Neural cell (in vitro differentiated cells): ENCODE measurements around the gene GHRL. TPM values are rescaled to one million over a fixed set of nuclear protein-coding genes. Genes with fewer than 3 reads are reported as not detected.
A peak's percentile ranks its signal among the peaks of the same experiment; 100 is the strongest.

Source experiments
- H2AFZ ChIP-seq: fragments of 200-600, 300-800 bp; sonication (generic), shearing (Covaris generic); 2 replicates; pipeline ENCODE4 v1.6.0; 2014; ENCODE audit warnings: low read depth, mild to moderate bottlenecking, antibody characterized with exemption, low read length, moderate library complexity
- H3F3A ChIP-seq: fragments of 200-600 bp; shearing (Covaris generic); 2 replicates; pipeline ENCODE4 v1.6.1; 2016; ENCODE audit warnings: mild to moderate bottlenecking, moderate library complexity, mixed read lengths, antibody characterized with exemption, low read length; ENCODE audit not compliant: insufficient read depth, poor library complexity, severe bottlenecking
- H3K27ac ChIP-seq: fragments of 200-600, 300-800 bp; sonication (generic), shearing (Covaris generic); 2 replicates; pipeline ENCODE4 v1.5.1; 2014; ENCODE audit warnings: mild to moderate bottlenecking, low read length, moderate library complexity
- H3K27me3 ChIP-seq: fragments of 300-800, 200-600 bp; sonication (generic), shearing (Covaris generic); 2 replicates; pipeline ENCODE4 v1.6.0; 2014; ENCODE audit warnings: mild to moderate bottlenecking, low read depth, low read length, moderate library complexity; ENCODE audit not compliant: insufficient read depth
- H3K36me3 ChIP-seq: fragments of 300-800, 200-600 bp; sonication (generic), shearing (Covaris generic); 2 replicates; pipeline ENCODE4 v1.5.1; 2014; ENCODE audit warnings: mild to moderate bottlenecking, antibody characterized with exemption, low read length, moderate library complexity; ENCODE audit not compliant: insufficient read depth
- H3K4me2 ChIP-seq: fragments of 300-800, 200-600 bp; sonication (generic), shearing (Covaris generic); 2 replicates; pipeline ENCODE4 v1.6.0; 2014; ENCODE audit warnings: mild to moderate bottlenecking, low read length
- H3K4me3 ChIP-seq: fragments of 300-800, 200-600 bp; sonication (generic), shearing (Covaris generic); 2 replicates; pipeline ENCODE4 v1.5.1; 2014; ENCODE audit warnings: mild to moderate bottlenecking, low read length, moderate library complexity
- H3K79me2 ChIP-seq: fragments of 200-600 bp; shearing (Covaris generic); replicated peaks from 2 replicates; pipeline ENCODE4 v1.6.0; 2014; ENCODE audit warnings: mild to moderate bottlenecking, low read length, moderate library complexity; ENCODE audit not compliant: insufficient read depth
- H3K9ac ChIP-seq: fragments of 300-800, 200-600 bp; sonication (generic), shearing (Covaris generic); 2 replicates; pipeline ENCODE4 v1.6.1; 2016; ENCODE audit warnings: mild to moderate bottlenecking, low read length, mixed read lengths
- H3K9me2 ChIP-seq: fragments of 200-600 bp; shearing (Covaris generic); 2 replicates; pipeline ENCODE4 v1.6.1; 2016; ENCODE audit warnings: mild to moderate bottlenecking, low read length, mixed read lengths; ENCODE audit not compliant: insufficient read depth
- H3K9me3 ChIP-seq: fragments of 200-600, 300-800 bp; sonication (generic), shearing (Covaris generic); 2 replicates; pipeline ENCODE4 v1.6.1; 2016; ENCODE audit warnings: mild to moderate bottlenecking, mixed run types, low read length, moderate library complexity, mixed read lengths
- H4K20me1 ChIP-seq: fragments of 200-600 bp; shearing (Covaris generic); 2 replicates; pipeline ENCODE4 v1.6.1; 2016; ENCODE audit warnings: mild to moderate bottlenecking, mixed run types; ENCODE audit not compliant: insufficient read depth
- EP300 ChIP-seq: fragments of 450-650 bp; conservative IDR thresholded peaks from 2 replicates; pipeline ENCODE4 v1.6.1; 2014; ENCODE audit warnings: antibody characterized with exemption, mild to moderate bottlenecking, moderate library complexity; ENCODE audit not compliant: poor library complexity, severe bottlenecking
- EZH2 ChIP-seq: fragments of 200-600, 300-800 bp; shearing (Covaris generic), sonication (generic); IDR thresholded peaks from 2 replicates; pipeline ENCODE4 v1.6.1; 2014; ENCODE audit warnings: antibody characterized with exemption, low read length, borderline replicate concordance, mild to moderate bottlenecking; ENCODE audit not compliant: insufficient read depth, poor library complexity, severe bottlenecking
- MXI1 ChIP-seq: fragments of 450-650 bp; conservative IDR thresholded peaks from 2 replicates; pipeline ENCODE4 v1.6.1; 2014; ENCODE audit warnings: antibody characterized with exemption, mild to moderate bottlenecking; ENCODE audit not compliant: poor library complexity, severe bottlenecking
- POLR2AphosphoS5 ChIP-seq: IDR thresholded peaks from 2 replicates; pipeline ENCODE4 v1.6.1; 2012
- RAD21 ChIP-seq: fragments of 450-650 bp; conservative IDR thresholded peaks from 2 replicates; pipeline ENCODE4 v1.6.1; 2014; ENCODE audit warnings: antibody characterized with exemption, mild to moderate bottlenecking, moderate library complexity
- REST ChIP-seq: IDR thresholded peaks from 2 replicates; pipeline ENCODE4 v1.6.1; 2012; ENCODE audit warnings: borderline replicate concordance
- SMC3 ChIP-seq: fragments of 450-650 bp; conservative IDR thresholded peaks from 2 replicates; pipeline ENCODE4 v1.6.1; 2014; ENCODE audit warnings: antibody characterized with exemption, mild to moderate bottlenecking, moderate library complexity; ENCODE audit not compliant: poor library complexity
- TAF1 ChIP-seq: IDR thresholded peaks from 2 replicates; pipeline ENCODE4 v1.6.1; 2012; ENCODE audit warnings: low read depth
- polyA plus RNA-seq: library from polyadenylated mRNA; depleted of rRNA; stranded (reverse); fragments of >200 nt; gene quantifications from 2 replicates; pipeline ENCODE4 v1.2.3, GENCODE V29; 2014
- TF ChIP-seq, protein P1 (sequence below): fragments of 450-650 bp; IDR thresholded peaks from 2 replicates; pipeline ENCODE4 v1.5.1; 2014; ENCODE audit warnings: antibody characterized with exemption, mild to moderate bottlenecking, moderate library complexity; ENCODE audit not compliant: poor library complexity, severe bottlenecking

The GHRL gene
- polyA plus RNA-seq, 1 donor from 2014 or later = 2.8 TPM

DNA sequence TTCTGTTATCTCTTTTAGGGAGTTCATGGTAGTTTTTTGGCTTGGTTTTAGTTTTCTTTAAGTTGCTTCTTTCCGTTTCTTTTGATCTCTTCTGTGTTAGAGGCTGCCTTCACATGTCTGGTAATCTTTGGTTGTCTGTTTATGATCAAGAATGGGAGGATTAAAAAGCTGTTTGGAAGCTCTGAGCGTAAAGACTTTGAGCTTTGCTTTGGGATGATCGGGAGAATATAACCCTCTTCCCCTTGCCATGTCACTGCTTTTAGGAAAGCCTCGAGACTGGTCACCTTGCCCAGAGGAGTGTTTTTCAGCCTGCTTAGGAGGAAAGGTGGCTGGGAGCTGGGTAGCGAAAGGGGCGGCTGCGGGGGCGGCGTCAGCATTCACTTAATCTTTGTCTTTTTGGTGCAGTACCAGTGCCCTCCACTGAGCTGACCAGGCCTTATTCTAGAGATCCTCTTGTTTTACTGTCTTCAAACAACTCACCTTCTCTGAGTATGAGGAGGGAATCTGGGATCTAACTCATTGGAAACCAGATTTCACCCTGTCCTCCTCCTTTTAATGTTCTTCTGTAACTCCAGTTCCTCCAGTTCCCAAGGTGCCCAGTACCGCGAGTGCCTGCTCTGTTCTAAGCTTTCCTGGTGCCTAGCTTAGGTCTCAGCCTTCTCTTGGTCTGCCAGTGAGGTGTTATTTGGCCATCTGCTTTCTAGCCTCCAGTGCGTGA, 28.9 kb downstream of the GHRL start:
- Histone ChIP-seq H3F3A (no peaks in the 10 kb centered on the region), H3K4me2 (no peak overlapping the region), H3K4me3 (no peak overlapping the region)

DNA sequence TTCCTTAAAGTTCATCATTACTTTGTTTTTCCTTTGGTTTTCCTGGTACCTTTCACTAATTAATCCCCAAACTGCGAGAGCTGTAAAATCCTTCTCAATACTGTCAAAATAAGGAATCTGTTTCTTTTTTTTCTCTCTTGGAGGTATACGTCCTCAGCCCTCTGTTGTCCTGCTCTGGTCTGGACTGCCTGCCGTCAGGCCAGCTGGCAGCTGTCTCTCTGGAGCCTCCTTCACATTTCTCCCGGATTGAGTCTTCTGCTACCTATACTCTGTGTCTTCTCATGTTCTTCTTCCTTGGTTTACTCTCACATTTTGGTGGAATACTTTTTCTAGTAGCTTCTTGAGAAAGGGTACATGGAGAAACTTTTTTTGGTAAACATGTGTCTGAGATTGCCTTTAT, 30.7 kb downstream of the GHRL start:
- Histone ChIP-seq H3K9me2 (no peaks in the 10 kb centered on the region), H3K4me3 (no peak overlapping the region), H3K27me3 (no peaks in the 10 kb centered on the region), H3K9me3 (no peaks in the 10 kb centered on the region), H2AFZ (no peak overlapping the region), H4K20me1 (no peaks in the 10 kb centered on the region), H3K9ac (no peak overlapping the region), H3K36me3 (no peaks in the 10 kb centered on the region), H3K79me2 (no peaks in the 10 kb centered on the region), H3K4me2 (no peak overlapping the region), H3K27ac (no peak overlapping the region), H3F3A (no peaks in the 10 kb centered on the region)
- no peak for TF ChIP-seq POLR2AphosphoS5
- TF ChIP-seq TAF1 = no peak
- TF ChIP-seq EZH2 = no peak
- TF ChIP-seq REST = no peak
- no peak for TF ChIP-seq RAD21
- TF ChIP-seq EP300 = no peak
- TF ChIP-seq SMC3 = no peak

More for the DNA sequence above, 28.9 kb downstream of the GHRL start:
- H3K27ac ChIP-seq = no peak overlapping the region
- no peaks in the 10 kb centered on the region for H3K27me3 ChIP-seq
- H3K79me2 ChIP-seq = no peaks in the 10 kb centered on the region
- no peaks in the 10 kb centered on the region for H4K20me1 ChIP-seq
- no peaks in the 10 kb centered on the region for H3K9me2 ChIP-seq
- no peak overlapping the region for H3K9ac ChIP-seq
- no peaks in the 10 kb centered on the region for H3K9me3 ChIP-seq
- H2AFZ ChIP-seq = no peak overlapping the region
- TF ChIP-seq, protein P1, sequence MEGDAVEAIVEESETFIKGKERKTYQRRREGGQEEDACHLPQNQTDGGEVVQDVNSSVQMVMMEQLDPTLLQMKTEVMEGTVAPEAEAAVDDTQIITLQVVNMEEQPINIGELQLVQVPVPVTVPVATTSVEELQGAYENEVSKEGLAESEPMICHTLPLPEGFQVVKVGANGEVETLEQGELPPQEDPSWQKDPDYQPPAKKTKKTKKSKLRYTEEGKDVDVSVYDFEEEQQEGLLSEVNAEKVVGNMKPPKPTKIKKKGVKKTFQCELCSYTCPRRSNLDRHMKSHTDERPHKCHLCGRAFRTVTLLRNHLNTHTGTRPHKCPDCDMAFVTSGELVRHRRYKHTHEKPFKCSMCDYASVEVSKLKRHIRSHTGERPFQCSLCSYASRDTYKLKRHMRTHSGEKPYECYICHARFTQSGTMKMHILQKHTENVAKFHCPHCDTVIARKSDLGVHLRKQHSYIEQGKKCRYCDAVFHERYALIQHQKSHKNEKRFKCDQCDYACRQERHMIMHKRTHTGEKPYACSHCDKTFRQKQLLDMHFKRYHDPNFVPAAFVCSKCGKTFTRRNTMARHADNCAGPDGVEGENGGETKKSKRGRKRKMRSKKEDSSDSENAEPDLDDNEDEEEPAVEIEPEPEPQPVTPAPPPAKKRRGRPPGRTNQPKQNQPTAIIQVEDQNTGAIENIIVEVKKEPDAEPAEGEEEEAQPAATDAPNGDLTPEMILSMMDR = peak; percentile 37
- no peak for TF ChIP-seq SMC3
- no peak for TF ChIP-seq RAD21
- no peak for TF ChIP-seq MXI1
- no peak for TF ChIP-seq EP300
- no peak for TF ChIP-seq POLR2AphosphoS5
- no peak for TF ChIP-seq REST
- TF ChIP-seq EZH2 = no peak
- H3K36me3 ChIP-seq = no peaks in the 10 kb centered on the region
